Retina (tissue), 1 donor: ENCODE data around the gene LIN37.
A peak's percentile ranks its signal among the peaks of the same experiment; 100 is the strongest.

ENCODE experiments used
- DNase-seq: peaks from one replicate; pipeline ENCODE4 v3.0.0-alpha.2; 2016

Gene LIN37

GRCh38 chr19:35776102-35776788 is 27.9 kb downstream of the LIN37 start:
- peak; percentile 67 for DNase-seq

GRCh38 chr19:35777086-35777841 is 28.9 kb downstream of the LIN37 start:
- peak; percentile 84 for DNase-seq

GRCh38 chr19:35777961-35778360 is 29.6 kb downstream of the LIN37 start:
- DNase-seq, result no peak

GRCh38 chr19:35779033-35779432 is 30.7 kb downstream of the LIN37 start:
- no peak for DNase-seq

GRCh38 chr19:35780058-35780457 is 31.7 kb downstream of the LIN37 start:
- no peak for DNase-seq

- DNase-seq, result no peak
These were observed 32.3 kb downstream of the LIN37 start for GRCh38 chr19:35780717-35781116.

GRCh38 chr19:35781650-35782049 is 33.3 kb downstream of the LIN37 start:
- DNase-seq, result no peak

- no peak for DNase-seq
These were observed 34.2 kb downstream of the LIN37 start for GRCh38 chr19:35782589-35782988.

- DNase-seq, result no peak
These were observed 35.4 kb downstream of the LIN37 start for GRCh38 chr19:35783469-35784434.

GRCh38 chr19:35784503-35785338 is 36.3 kb downstream of the LIN37 start:
- DNase-seq, result no peak

GRCh38 chr19:35785339-35785627 is 36.9 kb downstream of the LIN37 start:
- DNase-seq, result no peak

GRCh38 chr19:35786299-35787160 is 38.2 kb downstream of the LIN37 start:
- DNase-seq, result no peak

GRCh38 chr19:35787227-35787799 is 38.9 kb downstream of the LIN37 start:
- DNase-seq, result no peak

GRCh38 chr19:35788205-35788960 is 40.0 kb downstream of the LIN37 start:
- DNase-seq, result no peak

- no peak for DNase-seq
These were observed 41.0 kb downstream of the LIN37 start for GRCh38 chr19:35789195-35789977.

GRCh38 chr19:35789978-35790944 is 41.9 kb downstream of the LIN37 start:
- no peak for DNase-seq

- peak; percentile 43 for DNase-seq
These were observed 42.8 kb downstream of the LIN37 start for GRCh38 chr19:35790981-35791813.
